ENCODE measurements around the gene LRRC74A. TPM values are rescaled to one million over a fixed set of nuclear protein-coding genes. Genes with fewer than 3 reads are reported as not detected.

LRRC74A gene
- total RNA-seq = not detected in 2 replicates

DNA sequence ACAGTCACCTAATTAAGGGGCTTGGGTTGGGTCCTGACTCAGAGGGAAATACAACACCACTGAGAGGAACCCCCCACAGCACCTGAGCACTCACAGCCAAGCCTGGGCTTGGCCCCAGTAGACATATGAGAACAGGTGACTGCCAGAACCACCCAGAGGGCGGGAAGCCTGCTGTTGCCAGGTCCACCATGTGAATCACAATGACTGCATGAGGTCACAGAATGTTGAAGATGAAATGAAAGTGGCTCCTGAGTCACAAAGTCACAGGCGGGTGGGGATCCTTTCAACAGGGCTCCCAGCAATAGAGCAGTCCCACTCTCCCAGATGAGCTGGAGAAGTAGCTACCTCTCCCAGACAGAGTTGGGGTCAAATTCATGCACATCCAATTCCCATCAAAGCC is at the start of gene LRRC74A:
Gene LRRC74A (plus strand): TSS at position 287 of the 400 bp plus-strand sequence. CDS start 290 bp downstream, outside the sequence.

GRCh38 chr14:76812422-76813383 is 13.5 kb upstream of the LRRC74A start, which contains the start of gene ANGEL1:
ANGEL1 (minus strand) TSS chr14:76812882; CDS start chr14:76812827, 55 bp downstream.

Other genes with a start within 250 kb of the LRRC74A start
- 3.1 and 4.0 TPM in 2 replicates for gene VASH1, start 64.9 kb upstream of the LRRC74A start, total RNA-seq
- gene ANGEL1, start 13.5 kb upstream of the LRRC74A start, total RNA-seq = 5.9 and 11.3 TPM in 2 replicates
- 28.6 and 29.9 TPM in 2 replicates for gene IRF2BPL, start 202.3 kb downstream of the LRRC74A start, total RNA-seq

Data from bronchus fibroblast of lung (primary cell).